Activated CD4-positive, CD25-positive, alpha-beta regulatory T cell treated with anti-CD3 and anti-CD28 coated beads, Interleukin-2, amount 50 U/mL, for 24 hours (primary cell): ENCODE results near the gene SOX6.
"Not testable (repeated sequence)": the region's sequence is repeated elsewhere in the genome, so short reads cannot be mapped to it uniquely, and the experiment has no call there.

Experiments used
- ATAC-seq, 2 donors: fragments of 150-1000 bp; cut with Tn5 transposase; one replicate each; pipeline ENCODE4 v1.10.0; 2021; ENCODE audit warnings: mild to moderate bottlenecking in 1 of 2, moderate library complexity in 1 of 2

SOX6 gene

GRCh38 chr11:16356057-16356760, at the start of gene SOX6:
Gene SOX6, minus strand, starts transcription at chr11:16356546. Its CDS starts 15,298 bp downstream, at chr11:16341248.
- ATAC-seq: no peak

GRCh38 chr11:16404781-16405285, 48.5 kb upstream of the SOX6 start:
- ATAC-seq: no peak

GRCh38 chr11:16403851-16404250, 47.5 kb upstream of the SOX6 start:
- no peak for ATAC-seq

GRCh38 chr11:16403448-16403803, 47.1 kb upstream of the SOX6 start:
- no peak for ATAC-seq

GRCh38 chr11:16402654-16403447, 46.5 kb upstream of the SOX6 start:
- no peak for ATAC-seq

- no peak for ATAC-seq
Observed at GRCh38 chr11:16397390-16397789, 41.0 kb upstream of the SOX6 start.

GRCh38 chr11:16395601-16396000, 39.3 kb upstream of the SOX6 start:
- no peak for ATAC-seq

GRCh38 chr11:16394947-16395346, 38.6 kb upstream of the SOX6 start:
- ATAC-seq: no peak

- ATAC-seq: no peak
Observed at GRCh38 chr11:16393340-16393739, 37.0 kb upstream of the SOX6 start.

GRCh38 chr11:16392616-16393015, 36.3 kb upstream of the SOX6 start:
- ATAC-seq: no peak

- ATAC-seq: not testable (repeated sequence)
Observed at GRCh38 chr11:16390826-16391225, 34.5 kb upstream of the SOX6 start.

- no peak for ATAC-seq
Observed at GRCh38 chr11:16385099-16385498, 28.8 kb upstream of the SOX6 start.

GRCh38 chr11:16382638-16383380, 26.5 kb upstream of the SOX6 start:
- no peak for ATAC-seq

GRCh38 chr11:16382186-16382585, 25.8 kb upstream of the SOX6 start:
- no peak for ATAC-seq

GRCh38 chr11:16380941-16381568, 24.7 kb upstream of the SOX6 start:
- ATAC-seq: no peak

GRCh38 chr11:16378906-16379305, 22.6 kb upstream of the SOX6 start:
- no peak for ATAC-seq

- no peak for ATAC-seq
Observed at GRCh38 chr11:16377746-16378145, 21.4 kb upstream of the SOX6 start.

- not testable (repeated sequence) for ATAC-seq
Observed at GRCh38 chr11:16375664-16376063, 19.3 kb upstream of the SOX6 start.

GRCh38 chr11:16373768-16374167, 17.4 kb upstream of the SOX6 start:
- ATAC-seq: no peak

- no peak for ATAC-seq
Observed at GRCh38 chr11:16372355-16372754, 16.0 kb upstream of the SOX6 start.

- no peak for ATAC-seq
Observed at GRCh38 chr11:16367252-16367651, 10.9 kb upstream of the SOX6 start.

- no peak for ATAC-seq
Observed at GRCh38 chr11:16365581-16366228, 9.4 kb upstream of the SOX6 start.
